K562 (cell line): ENCODE results near the gene POLR2B. TPM values are rescaled to one million over a fixed set of nuclear protein-coding genes. Genes with fewer than 3 reads are reported as not detected.
A peak's percentile ranks its signal among the peaks of the same experiment; 100 is the strongest.

Experiments used
- REST ChIP-seq, 2 experiments: fragments of 450-650 bp; formaldehyde crosslinking in 1 of 2; IDR thresholded peaks; 2 replicates each; pipeline versions ENCODE4 v1.4.0 to v1.6.1; 2014 to 2020; ENCODE audit warnings: mild to moderate bottlenecking in 2 of 2, borderline replicate concordance in 1 of 2, low read depth in 1 of 2
- polyA plus RNA-seq, 8 experiments: library from polyadenylated mRNA; depleted of rRNA in 4 of 8; stranded (reverse) in 5 of 8; unstranded in 3 of 8; fragments of >200 nt; fragmentation: Nextera tagmentation in 2 of 8; fragmentation: Illumina TruSeq in 1 of 8; extraction: Ambion mirVana in 2 of 8; extraction: Trizol in 1 of 8; gene quantifications; 2 replicates each; pipeline versions ENCODE4 v1.2.1 to v1.2.3, GENCODE V29; 2011 to 2014; ENCODE audit warnings: inconsistent platforms in 1 of 8, missing spikeins in 1 of 8
- total RNA-seq, 7 experiments: library from RNA; depleted of rRNA in 6 of 7; stranded (reverse); fragments of >200 nt in 6 of 7; fragmentation: Illumina TruSeq in 2 of 7; extraction: Trizol in 2 of 7; gene quantifications; 2 replicates each; pipeline versions ENCODE4 v1.2.1 to v1.2.3, GENCODE V29; 2011 to 2021; ENCODE audit warnings: low replicate concordance in 1 of 7

POLR2B gene
- total and polyA plus RNA-seq, 9 of the 15 experiments (the other 6 are each of a cell fraction or from before 2014, with no cell fraction given) = 60.9 to 208 (median 142) TPM

- TF ChIP-seq REST (IDR thresholded peaks at IDR 0.05; ENCODE audit: borderline replicate concordance) (peak; percentile 36; the same call in 1 of the 2 replicates), REST (CRISPR knock-in tag; IDR thresholded peaks at IDR 0.05; ENCODE audit: low read depth) (no peak)
These were observed 59.4 kb downstream of the POLR2B start (continued) for GRCh38 chr4:57037982-57038604.
